ENCODE measurements around the gene MYH14. TPM values are rescaled to one million over a fixed set of nuclear protein-coding genes. Genes with fewer than 3 reads are reported as not detected.

Gene MYH14
- polyA plus RNA-seq, 1 donor (not counting 4 experiments of a cell fraction or from before 2014, with no cell fraction given), result 0.20 TPM

DNA sequence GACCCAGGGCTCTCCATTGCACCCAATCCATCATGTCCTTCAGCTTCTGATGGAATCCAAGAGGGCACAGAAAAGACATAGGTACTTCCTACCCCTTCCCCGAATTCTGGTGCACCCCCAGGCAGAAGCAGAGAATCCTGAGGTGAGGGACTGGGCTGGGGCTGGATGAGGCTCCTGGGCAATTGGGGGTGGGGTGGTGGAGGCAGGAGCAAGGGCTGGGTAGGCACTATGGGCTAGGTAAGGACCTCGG, 128.5 kb downstream of the MYH14 start:
- DNase-seq (ENCODE audit: low read depth, low spot score), result no peak
- Histone ChIP-seq H3K9me1 (ENCODE audit: control insufficient read depth, extremely low read depth, insufficient read depth, low read length) (no peaks in the 10 kb centered on the region), H2AFZ (ENCODE audit: control insufficient read depth, low read length) (no peak overlapping the region), H4K20me1 (ENCODE audit: control insufficient read depth, extremely low read depth, insufficient read depth, low read length) (no peaks in the 10 kb centered on the region), H3K4me3 (ENCODE audit: control insufficient read depth in 2 of 3, extremely low read depth in 1 of 3, insufficient read depth in 2 of 3, low read depth in 1 of 3, low read length in 3 of 3) (no peak overlapping the region), H3K36me3 (ENCODE audit: control insufficient read depth in 2 of 2, extremely low read depth in 1 of 2, insufficient read depth in 2 of 2, low read length in 2 of 2) (no peaks in the 10 kb centered on the region), H3K27me3 (ENCODE audit: control insufficient read depth, extremely low read depth, insufficient read depth, low read length) (peaks cover 59% of the 10 kb centered on the region), H3K4me2 (ENCODE audit: control insufficient read depth, extremely low read depth, insufficient read depth, low read depth, low read length) (no peak overlapping the region), H3K9me3 (ENCODE audit: control insufficient read depth, low read depth, low read length) (peaks cover 12% of the 10 kb centered on the region), H3K9ac (ENCODE audit: control insufficient read depth, extremely low read depth, insufficient read depth, low read length) (no peak overlapping the region), H3K79me2 (ENCODE audit: control insufficient read depth, insufficient read depth, low read length) (no peaks in the 10 kb centered on the region), H3K27ac (ENCODE audit: control insufficient read depth, insufficient read depth, low read length) (no peak overlapping the region), H3K4me1 (ENCODE audit: control insufficient read depth, extremely low read depth, insufficient read depth, low read length) (peaks cover 3% of the 10 kb centered on the region)
- TF ChIP-seq, protein P1, sequence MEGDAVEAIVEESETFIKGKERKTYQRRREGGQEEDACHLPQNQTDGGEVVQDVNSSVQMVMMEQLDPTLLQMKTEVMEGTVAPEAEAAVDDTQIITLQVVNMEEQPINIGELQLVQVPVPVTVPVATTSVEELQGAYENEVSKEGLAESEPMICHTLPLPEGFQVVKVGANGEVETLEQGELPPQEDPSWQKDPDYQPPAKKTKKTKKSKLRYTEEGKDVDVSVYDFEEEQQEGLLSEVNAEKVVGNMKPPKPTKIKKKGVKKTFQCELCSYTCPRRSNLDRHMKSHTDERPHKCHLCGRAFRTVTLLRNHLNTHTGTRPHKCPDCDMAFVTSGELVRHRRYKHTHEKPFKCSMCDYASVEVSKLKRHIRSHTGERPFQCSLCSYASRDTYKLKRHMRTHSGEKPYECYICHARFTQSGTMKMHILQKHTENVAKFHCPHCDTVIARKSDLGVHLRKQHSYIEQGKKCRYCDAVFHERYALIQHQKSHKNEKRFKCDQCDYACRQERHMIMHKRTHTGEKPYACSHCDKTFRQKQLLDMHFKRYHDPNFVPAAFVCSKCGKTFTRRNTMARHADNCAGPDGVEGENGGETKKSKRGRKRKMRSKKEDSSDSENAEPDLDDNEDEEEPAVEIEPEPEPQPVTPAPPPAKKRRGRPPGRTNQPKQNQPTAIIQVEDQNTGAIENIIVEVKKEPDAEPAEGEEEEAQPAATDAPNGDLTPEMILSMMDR (optimal IDR thresholded peaks at IDR 0.05 in 1 of 3, IDR thresholded peaks at IDR 0.05 in 1 of 3, conservative IDR thresholded peaks at IDR 0.05 in 1 of 3; ENCODE audit: extremely low read depth in 1 of 3, insufficient read depth in 2 of 3, low read length in 3 of 3), result no peak
- no peak for TF ChIP-seq EZH2 (IDR thresholded peaks at IDR 0.05; ENCODE audit: low read length)
- dilution Hi-C loops (cut with MboI; ENCODE audit: extremely low pct_ligation_motif_present, low sequenced_read_pairs), result no loop called here
- no peak for FAIRE-seq

DNA sequence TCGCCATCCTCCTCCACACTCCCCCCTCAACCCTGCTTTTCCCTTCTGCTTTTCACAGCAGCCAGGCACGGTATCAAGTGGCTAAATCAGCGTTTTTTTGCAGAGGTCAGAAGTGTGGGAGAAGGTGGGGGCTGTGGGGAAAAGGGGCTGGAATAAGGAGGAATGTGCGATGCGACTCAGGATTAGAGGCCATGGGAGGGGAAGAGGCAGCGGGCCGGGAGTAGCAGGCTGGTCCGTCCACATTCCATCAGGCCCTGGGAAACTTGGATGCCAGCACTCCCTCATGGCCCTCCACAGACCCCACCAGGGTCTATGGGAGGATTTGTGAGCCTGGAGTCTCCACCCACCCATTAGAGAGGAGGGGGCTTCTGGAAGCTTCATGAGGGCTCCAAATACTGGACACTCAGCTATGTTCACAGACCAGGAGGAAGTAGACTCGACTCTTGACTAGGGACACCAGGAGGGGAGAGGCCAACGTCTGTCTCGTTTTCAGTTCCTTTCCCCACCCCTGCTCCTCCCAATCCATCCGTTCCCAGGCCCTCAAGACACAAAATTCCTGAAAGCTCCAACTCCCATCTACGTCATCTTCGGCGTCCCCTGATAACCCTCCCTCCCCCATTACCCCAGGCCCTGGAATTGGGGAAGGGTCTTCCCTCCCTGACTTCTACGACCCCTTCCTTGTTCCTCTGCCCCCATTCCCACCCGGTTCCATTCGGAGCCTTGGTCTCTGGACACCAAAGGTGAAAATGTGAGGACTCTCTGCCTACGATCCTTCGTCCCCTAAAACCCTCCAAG, 129.0 kb downstream of the MYH14 start:
- no peaks in the 10 kb centered on the region for H3K79me2 ChIP-seq (ENCODE audit: control insufficient read depth, insufficient read depth, low read length)
- FAIRE-seq (no peak), DNase-seq (ENCODE audit: low read depth, low spot score) (no peak)
- H3K4me2 ChIP-seq (ENCODE audit: control insufficient read depth, extremely low read depth, insufficient read depth, low read depth, low read length), result no peak overlapping the region
- no peaks in the 10 kb centered on the region for H3K36me3 ChIP-seq (ENCODE audit: control insufficient read depth in 2 of 2, extremely low read depth in 1 of 2, insufficient read depth in 2 of 2, low read length in 2 of 2)
- TF ChIP-seq, protein P1 (optimal IDR thresholded peaks at IDR 0.05 in 1 of 3, IDR thresholded peaks at IDR 0.05 in 1 of 3, conservative IDR thresholded peaks at IDR 0.05 in 1 of 3; ENCODE audit: extremely low read depth in 1 of 3, insufficient read depth in 2 of 3, low read length in 3 of 3), result no peak
- no peak for TF ChIP-seq EZH2 (IDR thresholded peaks at IDR 0.05; ENCODE audit: low read length)
- peaks cover 12% of the 10 kb centered on the region for H3K9me3 ChIP-seq (ENCODE audit: control insufficient read depth, low read depth, low read length)
- H3K4me3 ChIP-seq (ENCODE audit: control insufficient read depth in 2 of 3, extremely low read depth in 1 of 3, insufficient read depth in 2 of 3, low read depth in 1 of 3, low read length in 3 of 3), result peak overlapping the region in 1 of 3 experiments; percentile 30
- H3K9ac ChIP-seq (ENCODE audit: control insufficient read depth, extremely low read depth, insufficient read depth, low read length), result no peak overlapping the region
- peaks cover 3% of the 10 kb centered on the region for H3K4me1 ChIP-seq (ENCODE audit: control insufficient read depth, extremely low read depth, insufficient read depth, low read length)
- dilution Hi-C loops (cut with MboI; ENCODE audit: extremely low pct_ligation_motif_present, low sequenced_read_pairs), result no loop called here
- H3K27me3 ChIP-seq (ENCODE audit: control insufficient read depth, extremely low read depth, insufficient read depth, low read length), result peaks cover 54% of the 10 kb centered on the region
- no peak overlapping the region for H3K27ac ChIP-seq (ENCODE audit: control insufficient read depth, insufficient read depth, low read length)
- no peaks in the 10 kb centered on the region for H4K20me1 ChIP-seq (ENCODE audit: control insufficient read depth, extremely low read depth, insufficient read depth, low read length)
- no peaks in the 10 kb centered on the region for H3K9me1 ChIP-seq (ENCODE audit: control insufficient read depth, extremely low read depth, insufficient read depth, low read length)
- H2AFZ ChIP-seq (ENCODE audit: control insufficient read depth, low read length), result no peak overlapping the region
